Ascending aorta (tissue), 2 donors: ENCODE measurements around the gene PRPF40B. TPM values are rescaled to one million over a fixed set of nuclear protein-coding genes. Genes with fewer than 3 reads are reported as not detected.

ENCODE experiments used
- DNase-seq, 2 donors: peaks; one replicate each; pipeline ENCODE4 v3.0.0-alpha.2; 2019; ENCODE audit warnings: low spot score in 2 of 2
- H3K27ac ChIP-seq, 2 donors: fragments of 200-600 bp; sonication (generic); one replicate each; pipeline ENCODE4 v1.5.1; 2016 to 2017; ENCODE audit warnings: mild to moderate bottlenecking in 1 of 2
- H3K27me3 ChIP-seq: fragments of 200-600 bp; sonication (generic); one replicate; pipeline ENCODE4 v1.5.1; 2017
- H3K36me3 ChIP-seq, 2 donors: fragments of 200-600 bp; sonication (generic); one replicate each; pipeline ENCODE4 v1.5.1; 2016
- H3K4me1 ChIP-seq, 2 donors: fragments of 200-600 bp; sonication (generic); one replicate each; pipeline ENCODE4 v1.5.1; 2016 to 2017; ENCODE audit warnings: mild to moderate bottlenecking in 1 of 2
- H3K4me3 ChIP-seq, 2 donors: fragments of 200-600 bp; sonication (generic); one replicate each; pipeline ENCODE4 v1.5.1; 2016 to 2017; ENCODE audit warnings: mild to moderate bottlenecking in 1 of 2
- H3K9me3 ChIP-seq, 2 donors: fragments of 200-600 bp; sonication (generic); one replicate each; pipeline ENCODE4 v1.5.1; 2016
- CTCF ChIP-seq, 3 experiments: fragments of 200-600 bp in 2 of 3; fragments of 450-650 bp in 1 of 3; sonication (generic) in 2 of 3; IDR thresholded peaks; one replicate each; pipeline ENCODE4 v1.5.1; 2016 to 2019; ENCODE audit warnings: antibody characterized with exemption in 3 of 3, mild to moderate bottlenecking in 1 of 3, moderate library complexity in 1 of 3
- intact Hi-C: fragments of 100-400 bp; cut with DNase I; formaldehyde crosslinking; loops from one replicate; pipeline ENCODE4 v1.15.1; 2023
- total RNA-seq: library from RNA; depleted of rRNA; stranded (reverse); fragments of >200 nt; gene quantifications from one replicate; pipeline ENCODE4 v1.1.0, GENCODE V29; 2016

The PRPF40B gene
- total RNA-seq, 1 donor from 2014 or later = 9.5 TPM

DNA sequence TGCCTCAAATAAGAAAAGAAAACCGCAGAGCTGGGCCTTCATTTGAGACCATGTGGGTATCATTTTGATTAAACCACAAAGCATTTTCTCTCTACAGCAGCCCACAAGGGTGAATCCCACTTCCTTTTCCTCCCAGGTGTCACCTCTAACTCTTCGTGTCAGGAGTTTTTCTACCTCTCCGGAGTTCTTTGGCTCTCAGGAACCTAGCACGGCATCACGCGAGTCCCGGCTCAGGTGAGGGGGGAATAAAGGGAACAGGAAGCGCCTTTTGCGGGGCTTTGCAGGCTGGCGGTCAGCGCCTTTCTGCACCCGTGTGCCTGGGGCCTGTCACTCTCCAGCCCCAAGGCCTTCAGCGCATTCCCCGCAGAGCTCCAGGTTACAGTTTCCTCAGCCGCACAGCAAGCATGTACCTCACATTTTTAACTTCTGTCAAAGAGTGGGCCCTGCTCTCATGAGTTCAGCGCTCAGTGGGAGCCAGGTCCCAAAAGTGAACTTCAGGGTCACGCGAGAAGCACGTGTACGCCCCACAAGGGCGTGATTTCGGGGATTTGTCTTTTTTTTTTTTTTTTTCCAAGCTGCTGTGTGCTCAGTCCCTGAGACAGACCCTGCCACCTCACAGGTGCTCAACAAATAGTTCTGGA lies 740 bp upstream of the PRPF40B start:
- Histone ChIP-seq H3K4me3 (peak overlapping the region; percentile 49 to 77), H3K9me3 (no peaks in the 10 kb centered on the region), H3K27me3 (no peaks in the 10 kb centered on the region), H3K4me1 (peaks cover 6 to 11% of the 10 kb centered on the region in 2 donors), H3K36me3 (no peaks in the 10 kb centered on the region), H3K27ac (peak overlapping the region; percentile 89 to 96)
- TF ChIP-seq CTCF (IDR thresholded peaks at IDR 0.05) = peak in 1 of 3 experiments; percentile 14
- no peak for DNase-seq
- intact Hi-C loops = loop anchor here (1.0 to 10.0 kb wide), 4 partner anchors 54 to 1405 kb away; partner anchors contain the start of genes FMNL3, LARP4, MCRS1 and SLC11A2

DNA sequence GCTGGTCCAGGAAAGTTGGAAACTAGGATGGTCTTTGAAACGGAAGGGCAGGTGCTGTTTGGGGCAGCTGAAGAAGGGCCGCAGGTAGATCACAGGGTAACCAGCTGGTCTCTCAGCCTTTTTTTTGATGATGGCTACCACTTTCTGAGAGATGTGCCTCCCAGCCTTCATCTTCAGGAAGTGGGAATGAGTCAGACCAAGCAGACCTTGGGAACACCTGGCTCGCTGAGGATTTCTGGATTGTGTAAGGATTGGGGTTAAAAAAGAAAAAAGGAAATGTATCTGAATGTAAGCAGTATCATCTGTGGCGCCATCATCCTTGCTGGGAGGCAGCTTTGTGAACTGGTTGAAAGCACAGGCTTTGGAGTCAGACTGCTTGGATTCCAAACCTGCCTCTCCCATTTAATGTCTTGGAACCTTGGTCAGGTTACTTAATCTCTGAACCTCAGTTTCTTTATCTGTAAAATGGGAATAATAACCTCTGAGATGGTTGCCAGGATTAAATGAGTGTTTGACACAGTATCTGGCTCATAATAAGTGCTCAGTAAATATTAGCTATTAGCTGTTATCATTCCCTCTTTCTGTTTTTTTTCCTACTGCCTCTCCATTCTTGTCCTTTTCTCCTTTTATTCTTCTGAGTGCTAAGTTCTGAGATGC lies 1.7 kb downstream of the PRPF40B start:
- DNase-seq = no peak
- Histone ChIP-seq H3K36me3 (no peaks in the 10 kb centered on the region), H3K9me3 (no peaks in the 10 kb centered on the region), H3K27ac (peak overlapping the region; percentile 89 to 96), H3K4me3 (no peak overlapping the region), H3K27me3 (no peaks in the 10 kb centered on the region), H3K4me1 (peaks cover 6 to 11% of the 10 kb centered on the region in 2 donors)
- no peak for TF ChIP-seq CTCF (IDR thresholded peaks at IDR 0.05)
- intact Hi-C loops = loop anchor here (5.0 to 10.0 kb wide), 2 partner anchors 780 to 1402 kb away; partner anchors contain the start of genes LARP4 and SLC11A2

- H3K27ac ChIP-seq = no peak overlapping the region
- H3K36me3 ChIP-seq = peaks cover 0 to under 1% of the 10 kb centered on the region in 2 donors
- H3K4me1 ChIP-seq = peaks cover 6 to 11% of the 10 kb centered on the region in 2 donors
- TF ChIP-seq CTCF (IDR thresholded peaks at IDR 0.05) = no peak
- H3K27me3 ChIP-seq = no peaks in the 10 kb centered on the region
- intact Hi-C loops = loop anchor here (10.0 kb wide), 1 partner anchor 778 kb away; the partner anchor contains the start of gene LARP4
- H3K4me3 ChIP-seq = no peak overlapping the region
- DNase-seq = no peak
- no peaks in the 10 kb centered on the region for H3K9me3 ChIP-seq
Measured at GRCh38 chr12:49626169-49626835, 2.9 kb downstream of the PRPF40B start.

- Histone ChIP-seq H3K4me3 (no peak overlapping the region), H3K4me1 (peaks cover 2 to 7% of the 10 kb centered on the region in 2 donors), H3K27ac (no peak overlapping the region), H3K27me3 (no peaks in the 10 kb centered on the region), H3K9me3 (no peaks in the 10 kb centered on the region), H3K36me3 (peaks cover 0 to 6% of the 10 kb centered on the region in 2 donors)
- DNase-seq = no peak
- no peak for TF ChIP-seq CTCF (IDR thresholded peaks at IDR 0.05)
- intact Hi-C loops = loop anchor here (10.0 kb wide), 1 partner anchor 778 kb away; the partner anchor contains the start of gene LARP4
Measured at GRCh38 chr12:49626836-49627235, 3.5 kb downstream of the PRPF40B start.

- TF ChIP-seq CTCF (IDR thresholded peaks at IDR 0.05) = no peak
- peak overlapping the region; percentile 18 to 50 for H3K27ac ChIP-seq
- intact Hi-C loops = loop anchor here (10.0 kb wide), 1 partner anchor 777 kb away; the partner anchor contains the start of gene LARP4
Measured at GRCh38 chr12:49627752-49628360, 4.5 kb downstream of the PRPF40B start.

More at GRCh38 chr12:49627752-49628360, 4.5 kb downstream of the PRPF40B start:
- DNase-seq = no peak
- Histone ChIP-seq H3K27me3 (no peaks in the 10 kb centered on the region), H3K4me1 (no peaks in the 10 kb centered on the region), H3K9me3 (no peaks in the 10 kb centered on the region), H3K4me3 (no peak overlapping the region), H3K36me3 (peaks cover 0 to 16% of the 10 kb centered on the region in 2 donors)
